HG02798 (cell line): ENCODE measurements around the gene WDR77.

Experiments
- ATAC-seq: cut with Tn5 transposase; IDR thresholded peaks from one replicate; pipeline ENCODE4 v1.9.1; 2021; ENCODE audit warnings: mild to moderate bottlenecking; ENCODE audit not compliant: unreplicated experiment, poor library complexity

Gene WDR77

DNA sequence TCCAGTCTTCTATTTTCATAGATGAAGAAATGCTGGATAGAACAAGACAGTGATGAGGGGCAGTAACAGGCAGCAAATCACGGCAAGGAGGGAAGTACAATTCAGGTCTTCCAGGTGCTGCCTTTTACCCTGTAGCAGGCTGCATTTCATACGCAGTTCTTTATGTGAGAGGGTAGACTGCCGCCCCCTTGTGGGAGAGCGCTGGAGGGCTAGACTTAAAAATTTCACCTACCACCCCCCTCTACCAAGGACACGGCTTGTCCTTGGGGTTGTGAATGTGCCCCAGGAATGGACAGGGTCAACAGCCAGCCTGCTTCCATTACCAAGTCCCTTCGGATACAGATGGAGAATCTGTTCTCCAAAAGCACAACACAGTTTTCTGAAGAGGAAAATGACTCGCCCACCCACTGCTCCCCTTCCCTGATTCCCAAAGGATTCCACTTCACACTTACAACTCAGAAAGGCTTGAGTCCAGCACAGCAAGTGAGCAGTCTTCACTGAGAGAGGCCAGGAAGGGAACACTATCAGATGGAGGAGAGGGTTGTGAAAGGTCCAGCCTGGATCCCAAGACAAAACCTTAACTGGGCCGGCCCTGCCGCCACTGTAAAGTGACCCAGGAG is 7.4 kb downstream of the WDR77 start:
- no peak for ATAC-seq

DNA sequence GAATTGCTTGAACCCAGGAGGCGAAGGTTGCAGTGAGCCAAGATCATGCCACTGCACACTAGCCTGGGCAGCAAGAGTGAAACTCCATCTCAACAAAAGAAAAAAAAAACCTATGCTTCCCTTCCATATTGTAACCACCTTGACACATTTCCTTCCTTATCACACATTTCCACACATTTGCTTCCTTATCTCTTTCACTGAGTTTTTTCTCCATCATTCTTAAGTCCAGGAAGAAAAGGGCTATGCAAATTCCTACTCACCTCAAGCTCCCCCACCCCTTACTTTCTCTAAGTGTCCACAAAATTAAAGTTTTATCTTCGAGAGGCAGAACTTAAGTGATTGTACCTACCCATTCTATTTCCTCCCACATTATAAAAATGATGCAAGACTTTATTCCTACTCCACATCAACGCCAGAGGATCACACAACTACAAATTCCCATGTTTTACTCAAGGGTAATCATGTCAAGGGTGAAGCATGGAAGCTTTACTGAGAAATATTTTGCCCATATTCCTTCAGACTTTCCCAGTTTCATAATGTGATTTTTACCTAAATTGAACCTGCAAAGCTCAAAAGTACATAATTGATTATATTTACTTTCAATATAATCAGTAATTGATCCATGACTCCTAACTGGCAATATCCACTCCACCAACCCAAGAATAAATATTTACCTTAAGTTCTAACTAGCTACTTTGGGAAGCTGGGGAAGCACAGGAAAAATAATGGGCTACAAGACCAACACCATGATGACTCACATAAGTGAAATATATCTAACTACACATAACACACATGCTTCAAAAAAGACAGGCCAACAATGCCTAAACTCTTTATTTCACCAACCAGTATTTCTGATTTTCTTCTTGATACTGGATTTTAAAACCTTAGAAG is 9.3 kb downstream of the WDR77 start:
- ATAC-seq: no peak

- no peak for ATAC-seq
Measured at GRCh38 chr1:111436726-111437125, 12.3 kb downstream of the WDR77 start.

DNA sequence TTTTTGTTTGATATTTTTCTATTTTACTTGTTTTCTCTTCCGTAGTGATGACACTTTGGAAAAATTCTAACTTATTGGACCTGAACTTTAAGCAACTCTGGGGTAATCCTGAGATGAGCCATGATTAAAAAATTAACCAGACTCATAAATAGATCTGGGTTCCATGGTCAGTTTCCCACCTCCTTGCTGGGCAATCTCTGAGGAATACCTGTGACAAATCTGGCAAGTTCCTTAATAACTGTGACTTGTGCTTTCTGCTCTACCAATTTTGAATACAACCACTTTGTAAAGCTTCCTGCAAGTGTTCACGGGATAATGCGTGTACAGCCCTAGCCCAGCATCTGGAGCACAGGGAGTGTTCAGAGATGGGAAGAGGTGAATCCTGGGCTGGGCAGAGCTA is 24.8 kb downstream of the WDR77 start:
- ATAC-seq: no peak

DNA sequence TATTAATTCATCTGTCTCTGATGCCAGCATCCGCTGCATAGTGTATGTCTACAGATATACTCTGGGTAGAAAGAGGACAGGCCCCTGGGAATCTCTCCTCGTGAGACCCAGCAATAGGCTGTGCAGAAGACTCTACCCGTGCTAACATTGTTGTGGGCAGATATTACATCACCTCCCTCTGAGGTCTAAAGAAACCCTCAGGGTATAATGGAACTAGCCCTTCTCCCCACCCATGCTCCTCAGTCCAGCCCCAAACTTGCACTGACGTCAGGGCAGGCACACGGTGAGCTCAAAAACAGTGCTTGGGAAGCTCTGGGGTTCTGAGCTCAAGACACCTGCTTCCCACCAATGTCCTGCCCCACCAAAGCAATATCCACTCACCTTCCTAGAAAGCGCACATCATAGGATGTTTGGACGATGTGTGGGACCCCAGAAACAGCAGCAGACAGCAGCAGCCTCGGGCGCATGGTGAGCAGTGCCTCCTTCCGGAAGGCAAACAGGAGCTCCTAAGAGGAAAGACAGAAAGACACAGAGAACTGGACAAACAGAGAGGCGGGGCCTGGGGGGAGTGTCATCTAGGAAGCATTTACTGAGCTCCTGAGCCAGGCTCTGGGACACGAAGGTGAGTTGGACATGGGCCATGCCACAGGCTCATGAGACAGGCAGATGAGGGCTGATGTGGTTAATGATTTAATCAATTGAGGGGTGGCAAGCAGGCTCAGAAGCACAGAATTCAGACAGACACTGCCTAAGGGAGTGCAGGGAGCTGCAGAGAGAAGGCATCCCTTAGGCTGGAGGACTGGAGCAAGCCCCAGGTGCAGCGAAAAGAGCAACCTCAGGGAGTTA is 26.3 kb downstream of the WDR77 start:
- ATAC-seq: no peak

GRCh38 chr1:111420377-111420776 is 28.7 kb downstream of the WDR77 start:
- no peak for ATAC-seq

- no peak for ATAC-seq
Measured at GRCh38 chr1:111419037-111419436, 30.0 kb downstream of the WDR77 start.

GRCh38 chr1:111417755-111418154 is 31.3 kb downstream of the WDR77 start:
- no peak for ATAC-seq

- no peak for ATAC-seq
Measured at GRCh38 chr1:111415461-111415860, 33.6 kb downstream of the WDR77 start.

DNA sequence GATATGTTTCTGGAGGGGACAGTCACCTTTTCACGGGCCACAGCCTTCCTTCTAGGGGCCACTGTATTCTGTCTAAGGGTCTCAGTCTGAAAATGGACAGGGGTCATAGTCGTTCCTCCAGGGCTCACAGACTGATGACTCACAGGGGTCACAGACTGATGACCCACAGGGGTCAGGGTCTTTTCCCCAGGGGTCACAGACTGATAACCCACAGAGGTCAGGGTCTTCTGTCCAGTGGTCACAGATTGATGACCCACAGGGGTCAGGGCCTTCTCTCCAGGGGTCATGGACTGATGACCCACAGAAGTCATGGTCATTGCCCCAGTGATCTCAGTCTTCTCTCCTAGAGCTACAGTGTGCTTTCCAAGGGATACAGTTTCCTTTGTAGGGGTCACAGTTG is 34.3 kb downstream of the WDR77 start:
- ATAC-seq: no peak

DNA sequence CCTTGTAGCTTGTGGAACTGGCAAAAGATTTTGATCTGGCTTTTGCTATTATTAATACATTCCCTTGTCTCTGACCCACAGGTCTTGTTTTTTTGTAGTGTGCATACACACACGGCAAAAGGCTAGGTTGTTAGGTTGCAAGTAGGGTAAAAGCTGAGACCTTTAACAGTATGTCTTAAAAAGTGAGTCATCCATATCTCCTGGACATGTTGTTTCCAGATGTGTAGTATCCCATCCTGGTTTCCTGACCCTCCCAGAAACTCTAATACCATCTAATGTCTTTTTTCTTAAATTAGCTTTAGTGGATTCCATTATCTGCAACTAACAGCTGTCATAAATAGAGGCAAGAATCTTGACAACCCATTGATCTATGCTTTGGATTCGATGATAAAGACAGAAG is 36.2 kb downstream of the WDR77 start:
- ATAC-seq: no peak

DNA sequence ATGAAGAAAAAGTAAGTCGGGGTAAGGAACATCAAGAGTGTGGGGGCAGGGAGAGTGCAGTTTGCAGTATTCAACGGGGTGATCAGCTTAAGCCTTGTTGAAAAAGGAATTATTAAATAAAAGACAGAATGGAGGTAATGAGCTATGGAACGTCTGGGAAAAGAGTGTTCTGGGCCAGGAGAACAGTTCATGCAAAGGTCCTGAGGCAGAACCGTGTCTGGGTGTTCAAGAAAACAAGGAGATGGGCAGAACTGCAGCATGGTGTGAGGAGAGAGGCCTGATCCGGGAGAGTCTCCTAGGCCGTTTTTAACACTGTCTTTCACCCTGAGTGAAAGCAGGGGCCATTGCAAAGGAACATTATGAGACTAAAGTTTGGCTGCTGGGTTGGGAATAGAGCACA is 41.8 kb downstream of the WDR77 start:
- no peak for ATAC-seq

DNA sequence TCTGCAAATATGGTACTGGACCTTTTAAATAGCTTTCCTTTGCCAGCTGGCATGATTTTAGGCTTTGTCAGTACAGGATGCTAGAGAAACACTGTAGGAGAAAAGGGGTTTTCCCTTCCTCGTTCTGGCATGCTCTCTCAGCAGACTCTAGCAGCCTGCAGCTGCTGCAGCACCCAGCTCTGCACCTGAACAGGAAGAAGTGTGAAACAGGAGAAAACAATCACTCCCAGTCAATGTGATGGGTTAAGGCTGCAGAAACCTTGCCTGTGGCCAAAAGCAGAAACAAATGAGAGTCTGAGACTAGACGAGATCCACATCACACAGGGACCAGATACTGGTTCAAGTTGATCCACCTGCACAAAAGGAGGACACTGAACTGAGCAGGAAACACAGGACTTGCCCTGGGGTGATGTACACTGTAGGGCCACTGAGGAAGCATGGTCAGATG is 42.7 kb downstream of the WDR77 start:
- ATAC-seq: peak; percentile 93

GRCh38 chr1:111404588-111404987 is 44.5 kb downstream of the WDR77 start:
- no peak for ATAC-seq

DNA sequence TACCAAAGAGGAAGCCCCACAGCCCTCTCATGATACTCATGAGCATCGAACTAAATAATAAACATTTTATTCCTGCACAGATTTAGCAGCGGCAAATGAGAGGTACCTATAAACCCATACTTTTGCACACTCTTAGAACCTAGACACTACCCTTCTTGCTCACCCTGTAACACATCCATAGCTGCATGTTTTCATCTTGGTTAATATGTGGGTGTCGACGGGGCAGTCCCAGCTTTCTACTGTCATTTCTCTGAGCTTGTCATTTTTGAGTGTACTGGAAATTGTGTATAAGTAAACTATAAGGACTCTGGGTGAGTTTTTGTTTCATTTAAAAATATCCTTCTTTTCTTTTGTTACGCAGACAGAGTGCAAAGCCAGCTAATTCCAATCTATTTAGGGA is 47.0 kb downstream of the WDR77 start:
- no peak for ATAC-seq

- no peak for ATAC-seq
Measured at GRCh38 chr1:111399792-111400610, 49.1 kb downstream of the WDR77 start.

DNA sequence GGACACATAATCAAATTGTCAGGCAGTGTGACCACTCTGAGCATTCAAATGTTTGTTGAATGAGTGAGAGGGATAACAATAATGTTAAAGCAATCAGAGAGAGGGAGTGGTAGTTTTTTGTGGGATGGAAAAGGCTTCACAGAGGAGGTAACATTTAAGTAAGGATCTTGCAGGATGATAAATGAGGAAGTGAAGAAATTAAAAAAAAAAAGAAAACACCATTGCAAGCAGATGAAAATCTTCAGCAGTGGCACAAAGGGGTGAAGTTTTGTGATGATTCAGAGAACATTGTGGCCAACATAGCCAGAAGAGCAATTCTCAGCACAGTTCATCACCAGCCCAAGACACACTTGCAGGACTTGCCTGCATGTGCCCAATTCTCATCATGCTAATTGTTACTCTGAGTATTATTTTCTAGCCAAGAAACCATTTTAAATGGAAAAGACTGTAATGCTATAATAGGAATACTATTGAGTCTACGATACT is 56.6 kb downstream of the WDR77 start:
- ATAC-seq: no peak

- no peak for ATAC-seq
Measured at GRCh38 chr1:111392042-111392441, 57.0 kb downstream of the WDR77 start.
